ENCODE measurements around the gene CCIN.

Gene CCIN

GRCh38 chr9:36191686-36192085 lies 22.5 kb downstream of the CCIN start:
- peak overlapping the region; percentile 63 for H3K4me3 ChIP-seq (ENCODE audit: low read length)
- no peaks in the 10 kb centered on the region for H3K27me3 ChIP-seq (ENCODE audit: insufficient read depth, low read length)
- H2AFZ ChIP-seq (ENCODE audit: low read depth, low read length): no peak overlapping the region
- H3K4me1 ChIP-seq (ENCODE audit: insufficient read depth, low read length): peaks cover 23% of the 10 kb centered on the region
- H3K9me3 ChIP-seq (ENCODE audit: low read length): no peaks in the 10 kb centered on the region
- peaks cover 9% of the 10 kb centered on the region for H3K36me3 ChIP-seq (ENCODE audit: insufficient read depth, low read length)

GRCh38 chr9:36192196-36192595 lies 23.0 kb downstream of the CCIN start:
- peaks cover 23% of the 10 kb centered on the region for H3K4me1 ChIP-seq (ENCODE audit: insufficient read depth, low read length)
- no peaks in the 10 kb centered on the region for H3K27me3 ChIP-seq (ENCODE audit: insufficient read depth, low read length)
- H3K9me3 ChIP-seq (ENCODE audit: low read length): no peaks in the 10 kb centered on the region
- peak overlapping the region; percentile 63 for H3K4me3 ChIP-seq (ENCODE audit: low read length)
- no peak overlapping the region for H2AFZ ChIP-seq (ENCODE audit: low read depth, low read length)
- peaks cover 9% of the 10 kb centered on the region for H3K36me3 ChIP-seq (ENCODE audit: insufficient read depth, low read length)

- H3K9me3 ChIP-seq (ENCODE audit: low read length): no peaks in the 10 kb centered on the region
- no peaks in the 10 kb centered on the region for H3K27me3 ChIP-seq (ENCODE audit: insufficient read depth, low read length)
- H3K36me3 ChIP-seq (ENCODE audit: insufficient read depth, low read length): peaks cover 9% of the 10 kb centered on the region
- H3K4me1 ChIP-seq (ENCODE audit: insufficient read depth, low read length): peaks cover 23% of the 10 kb centered on the region
- H3K4me3 ChIP-seq (ENCODE audit: low read length): peak overlapping the region; percentile 63
- H2AFZ ChIP-seq (ENCODE audit: low read depth, low read length): no peak overlapping the region
These were observed 23.8 kb downstream of the CCIN start for GRCh38 chr9:36193023-36193422.

GRCh38 chr9:36194326-36195000 lies 25.3 kb downstream of the CCIN start:
- peaks cover 23% of the 10 kb centered on the region for H3K4me1 ChIP-seq (ENCODE audit: insufficient read depth, low read length)
- H3K27me3 ChIP-seq (ENCODE audit: insufficient read depth, low read length): no peaks in the 10 kb centered on the region
- H2AFZ ChIP-seq (ENCODE audit: low read depth, low read length): no peak overlapping the region
- no peaks in the 10 kb centered on the region for H3K9me3 ChIP-seq (ENCODE audit: low read length)
- H3K36me3 ChIP-seq (ENCODE audit: insufficient read depth, low read length): peaks cover 17% of the 10 kb centered on the region
- H3K4me3 ChIP-seq (ENCODE audit: low read length): no peak overlapping the region

GRCh38 chr9:36204906-36205547 lies 35.8 kb downstream of the CCIN start:
- Histone ChIP-seq H2AFZ (ENCODE audit: low read depth, low read length) (no peak overlapping the region), H3K4me3 (ENCODE audit: low read length) (no peak overlapping the region), H3K9me3 (ENCODE audit: low read length) (no peaks in the 10 kb centered on the region), H3K27me3 (ENCODE audit: insufficient read depth, low read length) (no peaks in the 10 kb centered on the region), H3K4me1 (ENCODE audit: insufficient read depth, low read length) (peaks cover 23% of the 10 kb centered on the region), H3K36me3 (ENCODE audit: insufficient read depth, low read length) (peaks cover 83% of the 10 kb centered on the region)

GRCh38 chr9:36207016-36207415 lies 37.8 kb downstream of the CCIN start:
- peaks cover 83% of the 10 kb centered on the region for H3K36me3 ChIP-seq (ENCODE audit: insufficient read depth, low read length)
- peaks cover 23% of the 10 kb centered on the region for H3K4me1 ChIP-seq (ENCODE audit: insufficient read depth, low read length)
- H2AFZ ChIP-seq (ENCODE audit: low read depth, low read length): no peak overlapping the region
- no peak overlapping the region for H3K4me3 ChIP-seq (ENCODE audit: low read length)
- H3K9me3 ChIP-seq (ENCODE audit: low read length): no peaks in the 10 kb centered on the region
- no peaks in the 10 kb centered on the region for H3K27me3 ChIP-seq (ENCODE audit: insufficient read depth, low read length)

- H3K4me1 ChIP-seq (ENCODE audit: insufficient read depth, low read length): peaks cover 23% of the 10 kb centered on the region
- no peak overlapping the region for H3K4me3 ChIP-seq (ENCODE audit: low read length)
- H3K27me3 ChIP-seq (ENCODE audit: insufficient read depth, low read length): no peaks in the 10 kb centered on the region
- peaks cover 83% of the 10 kb centered on the region for H3K36me3 ChIP-seq (ENCODE audit: insufficient read depth, low read length)
- no peak overlapping the region for H2AFZ ChIP-seq (ENCODE audit: low read depth, low read length)
- no peaks in the 10 kb centered on the region for H3K9me3 ChIP-seq (ENCODE audit: low read length)
These were observed 38.4 kb downstream of the CCIN start for GRCh38 chr9:36207546-36208012.

GRCh38 chr9:36208521-36209253 lies 39.5 kb downstream of the CCIN start:
- Histone ChIP-seq H3K4me1 (ENCODE audit: insufficient read depth, low read length) (peaks cover 23% of the 10 kb centered on the region), H2AFZ (ENCODE audit: low read depth, low read length) (no peak overlapping the region), H3K36me3 (ENCODE audit: insufficient read depth, low read length) (peaks cover 86% of the 10 kb centered on the region), H3K27me3 (ENCODE audit: insufficient read depth, low read length) (no peaks in the 10 kb centered on the region), H3K4me3 (ENCODE audit: low read length) (no peak overlapping the region), H3K9me3 (ENCODE audit: low read length) (no peaks in the 10 kb centered on the region)

GRCh38 chr9:36210722-36211121 lies 41.5 kb downstream of the CCIN start:
- Histone ChIP-seq H3K4me1 (ENCODE audit: insufficient read depth, low read length) (peaks cover 23% of the 10 kb centered on the region), H3K9me3 (ENCODE audit: low read length) (no peaks in the 10 kb centered on the region), H2AFZ (ENCODE audit: low read depth, low read length) (no peak overlapping the region), H3K4me3 (ENCODE audit: low read length) (no peak overlapping the region), H3K27me3 (ENCODE audit: insufficient read depth, low read length) (no peaks in the 10 kb centered on the region), H3K36me3 (ENCODE audit: insufficient read depth, low read length) (peaks cover 82% of the 10 kb centered on the region)

GRCh38 chr9:36211510-36211909 lies 42.3 kb downstream of the CCIN start:
- Histone ChIP-seq H3K36me3 (ENCODE audit: insufficient read depth, low read length) (peaks cover 77% of the 10 kb centered on the region), H3K9me3 (ENCODE audit: low read length) (no peaks in the 10 kb centered on the region), H3K4me1 (ENCODE audit: insufficient read depth, low read length) (peaks cover 17% of the 10 kb centered on the region), H3K4me3 (ENCODE audit: low read length) (no peak overlapping the region), H2AFZ (ENCODE audit: low read depth, low read length) (no peak overlapping the region), H3K27me3 (ENCODE audit: insufficient read depth, low read length) (no peaks in the 10 kb centered on the region)

GRCh38 chr9:36213387-36213786 lies 44.2 kb downstream of the CCIN start:
- H3K36me3 ChIP-seq (ENCODE audit: insufficient read depth, low read length): peaks cover 81% of the 10 kb centered on the region
- no peaks in the 10 kb centered on the region for H3K27me3 ChIP-seq (ENCODE audit: insufficient read depth, low read length)
- H3K9me3 ChIP-seq (ENCODE audit: low read length): no peaks in the 10 kb centered on the region
- H2AFZ ChIP-seq (ENCODE audit: low read depth, low read length): no peak overlapping the region
- H3K4me3 ChIP-seq (ENCODE audit: low read length): no peak overlapping the region
- H3K4me1 ChIP-seq (ENCODE audit: insufficient read depth, low read length): no peaks in the 10 kb centered on the region

- Histone ChIP-seq H3K4me3 (ENCODE audit: low read length) (no peak overlapping the region), H2AFZ (ENCODE audit: low read depth, low read length) (no peak overlapping the region), H3K4me1 (ENCODE audit: insufficient read depth, low read length) (no peaks in the 10 kb centered on the region), H3K36me3 (ENCODE audit: insufficient read depth, low read length) (peaks cover 81% of the 10 kb centered on the region), H3K27me3 (ENCODE audit: insufficient read depth, low read length) (no peaks in the 10 kb centered on the region), H3K9me3 (ENCODE audit: low read length) (no peaks in the 10 kb centered on the region)
These were observed 44.8 kb downstream of the CCIN start for GRCh38 chr9:36213989-36214388.

GRCh38 chr9:36214571-36214970 lies 45.4 kb downstream of the CCIN start:
- Histone ChIP-seq H3K36me3 (ENCODE audit: insufficient read depth, low read length) (peaks cover 81% of the 10 kb centered on the region), H3K9me3 (ENCODE audit: low read length) (no peaks in the 10 kb centered on the region), H3K4me3 (ENCODE audit: low read length) (no peak overlapping the region)

More at GRCh38 chr9:36214571-36214970, 45.4 kb downstream of the CCIN start:
- H3K4me1 ChIP-seq (ENCODE audit: insufficient read depth, low read length): no peaks in the 10 kb centered on the region
- H2AFZ ChIP-seq (ENCODE audit: low read depth, low read length): no peak overlapping the region
- H3K27me3 ChIP-seq (ENCODE audit: insufficient read depth, low read length): no peaks in the 10 kb centered on the region

All from neuron (in vitro differentiated cells).